ENCODE measurements around the gene METTL8.

GRCh38 chr2:171441470-171441869 lies 7.7 kb upstream of the METTL8 start:
- TF ChIP-seq CTCF (IDR thresholded peaks at IDR 0.05; ENCODE audit: borderline replicate concordance, extremely low read depth, low read length, poor library complexity, severe bottlenecking) (no peak), EZH2 (IDR thresholded peaks at IDR 0.05; ENCODE audit: borderline replicate concordance, low read depth, low read length, severe bottlenecking) (no peak)

Data from DND-41 (cell line).